Measurements from ENCODE around the gene LSR. TPM values are rescaled to one million over a fixed set of nuclear protein-coding genes. Genes with fewer than 3 reads are reported as not detected.

The LSR gene
- total and polyA plus RNA-seq, 2 experiments from 2014 or later: 116 to 212 TPM

DNA sequence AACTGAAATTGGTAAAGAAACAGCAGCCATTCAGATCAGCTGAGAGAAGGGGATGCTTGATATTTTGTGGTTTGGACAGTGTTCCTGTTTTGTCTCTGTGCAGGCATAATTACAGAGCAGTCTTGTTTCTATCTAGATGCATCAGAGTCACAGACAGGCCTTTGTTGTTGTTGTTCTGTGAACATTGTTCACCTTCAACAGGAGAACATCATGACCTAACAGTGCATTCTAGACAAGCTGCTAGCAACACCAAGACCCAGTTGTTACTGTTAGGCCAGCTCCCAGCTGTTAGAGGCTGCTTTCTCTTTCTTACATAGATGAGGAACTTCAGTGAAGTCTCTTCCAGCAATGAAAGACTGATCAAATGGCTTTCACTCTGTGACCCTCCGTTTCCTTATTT is 8.5 kb upstream of the LSR start (continued):
- TF ChIP-seq, protein P1, sequence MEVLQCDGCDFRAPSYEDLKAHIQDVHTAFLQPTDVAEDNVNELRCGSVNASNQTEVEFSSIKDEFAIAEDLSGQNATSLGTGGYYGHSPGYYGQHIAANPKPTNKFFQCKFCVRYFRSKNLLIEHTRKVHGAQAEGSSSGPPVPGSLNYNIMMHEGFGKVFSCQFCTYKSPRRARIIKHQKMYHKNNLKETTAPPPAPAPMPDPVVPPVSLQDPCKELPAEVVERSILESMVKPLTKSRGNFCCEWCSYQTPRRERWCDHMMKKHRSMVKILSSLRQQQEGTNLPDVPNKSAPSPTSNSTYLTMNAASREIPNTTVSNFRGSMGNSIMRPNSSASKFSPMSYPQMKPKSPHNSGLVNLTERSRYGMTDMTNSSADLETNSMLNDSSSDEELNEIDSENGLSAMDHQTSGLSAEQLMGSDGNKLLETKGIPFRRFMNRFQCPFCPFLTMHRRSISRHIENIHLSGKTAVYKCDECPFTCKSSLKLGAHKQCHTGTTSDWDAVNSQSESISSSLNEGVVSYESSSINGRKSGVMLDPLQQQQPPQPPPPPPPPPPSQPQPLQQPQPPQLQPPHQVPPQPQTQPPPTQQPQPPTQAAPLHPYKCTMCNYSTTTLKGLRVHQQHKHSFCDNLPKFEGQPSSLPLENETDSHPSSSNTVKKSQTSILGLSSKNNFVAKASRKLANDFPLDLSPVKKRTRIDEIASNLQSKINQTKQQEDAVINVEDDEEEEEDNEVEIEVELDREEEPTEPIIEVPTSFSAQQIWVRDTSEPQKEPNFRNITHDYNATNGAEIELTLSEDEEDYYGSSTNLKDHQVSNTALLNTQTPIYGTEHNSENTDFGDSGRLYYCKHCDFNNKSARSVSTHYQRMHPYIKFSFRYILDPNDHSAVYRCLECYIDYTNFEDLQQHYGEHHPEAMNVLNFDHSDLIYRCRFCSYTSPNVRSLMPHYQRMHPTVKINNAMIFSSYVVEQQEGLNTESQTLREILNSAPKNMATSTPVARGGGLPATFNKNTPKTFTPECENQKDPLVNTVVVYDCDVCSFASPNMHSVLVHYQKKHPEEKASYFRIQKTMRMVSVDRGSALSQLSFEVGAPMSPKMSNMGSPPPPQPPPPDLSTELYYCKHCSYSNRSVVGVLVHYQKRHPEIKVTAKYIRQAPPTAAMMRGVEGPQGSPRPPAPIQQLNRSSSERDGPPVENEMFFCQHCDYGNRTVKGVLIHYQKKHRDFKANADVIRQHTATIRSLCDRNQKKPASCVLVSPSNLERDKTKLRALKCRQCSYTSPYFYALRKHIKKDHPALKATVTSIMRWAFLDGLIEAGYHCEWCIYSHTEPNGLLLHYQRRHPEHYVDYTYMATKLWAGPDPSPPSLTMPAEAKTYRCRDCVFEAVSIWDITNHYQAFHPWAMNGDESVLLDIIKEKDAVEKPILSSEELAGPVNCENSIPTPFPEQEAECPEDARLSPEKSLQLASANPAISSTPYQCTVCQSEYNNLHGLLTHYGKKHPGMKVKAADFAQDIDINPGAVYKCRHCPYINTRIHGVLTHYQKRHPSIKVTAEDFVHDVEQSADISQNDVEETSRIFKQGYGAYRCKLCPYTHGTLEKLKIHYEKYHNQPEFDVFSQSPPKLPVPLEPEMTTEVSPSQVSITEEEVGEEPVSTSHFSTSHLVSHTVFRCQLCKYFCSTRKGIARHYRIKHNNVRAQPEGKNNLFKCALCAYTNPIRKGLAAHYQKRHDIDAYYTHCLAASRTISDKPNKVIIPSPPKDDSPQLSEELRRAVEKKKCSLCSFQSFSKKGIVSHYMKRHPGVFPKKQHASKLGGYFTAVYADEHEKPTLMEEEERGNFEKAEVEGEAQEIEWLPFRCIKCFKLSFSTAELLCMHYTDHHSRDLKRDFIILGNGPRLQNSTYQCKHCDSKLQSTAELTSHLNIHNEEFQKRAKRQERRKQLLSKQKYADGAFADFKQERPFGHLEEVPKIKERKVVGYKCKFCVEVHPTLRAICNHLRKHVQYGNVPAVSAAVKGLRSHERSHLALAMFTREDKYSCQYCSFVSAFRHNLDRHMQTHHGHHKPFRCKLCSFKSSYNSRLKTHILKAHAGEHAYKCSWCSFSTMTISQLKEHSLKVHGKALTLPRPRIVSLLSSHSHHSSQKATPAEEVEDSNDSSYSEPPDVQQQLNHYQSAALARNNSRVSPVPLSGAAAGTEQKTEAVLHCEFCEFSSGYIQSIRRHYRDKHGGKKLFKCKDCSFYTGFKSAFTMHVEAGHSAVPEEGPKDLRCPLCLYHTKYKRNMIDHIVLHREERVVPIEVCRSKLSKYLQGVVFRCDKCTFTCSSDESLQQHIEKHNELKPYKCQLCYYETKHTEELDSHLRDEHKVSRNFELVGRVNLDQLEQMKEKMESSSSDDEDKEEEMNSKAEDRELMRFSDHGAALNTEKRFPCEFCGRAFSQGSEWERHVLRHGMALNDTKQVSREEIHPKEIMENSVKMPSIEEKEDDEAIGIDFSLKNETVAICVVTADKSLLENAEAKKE (CRISPR knock-in tag; IDR thresholded peaks at IDR 0.05): no peak
- TF ChIP-seq CREB1 (CRISPR knock-in tag; IDR thresholded peaks at IDR 0.05; ENCODE audit: low read depth) (no peak), POLR2AphosphoS5 (IDR thresholded peaks at IDR 0.05; ENCODE audit: low read depth) (no peak), EZH2phosphoT487 (IDR thresholded peaks at IDR 0.05; ENCODE audit: unreplicated experiment) (no peak), JUNB (IDR thresholded peaks at IDR 0.05; ENCODE audit: unreplicated experiment) (no peak)
- TF ChIP-seq, protein P2, sequence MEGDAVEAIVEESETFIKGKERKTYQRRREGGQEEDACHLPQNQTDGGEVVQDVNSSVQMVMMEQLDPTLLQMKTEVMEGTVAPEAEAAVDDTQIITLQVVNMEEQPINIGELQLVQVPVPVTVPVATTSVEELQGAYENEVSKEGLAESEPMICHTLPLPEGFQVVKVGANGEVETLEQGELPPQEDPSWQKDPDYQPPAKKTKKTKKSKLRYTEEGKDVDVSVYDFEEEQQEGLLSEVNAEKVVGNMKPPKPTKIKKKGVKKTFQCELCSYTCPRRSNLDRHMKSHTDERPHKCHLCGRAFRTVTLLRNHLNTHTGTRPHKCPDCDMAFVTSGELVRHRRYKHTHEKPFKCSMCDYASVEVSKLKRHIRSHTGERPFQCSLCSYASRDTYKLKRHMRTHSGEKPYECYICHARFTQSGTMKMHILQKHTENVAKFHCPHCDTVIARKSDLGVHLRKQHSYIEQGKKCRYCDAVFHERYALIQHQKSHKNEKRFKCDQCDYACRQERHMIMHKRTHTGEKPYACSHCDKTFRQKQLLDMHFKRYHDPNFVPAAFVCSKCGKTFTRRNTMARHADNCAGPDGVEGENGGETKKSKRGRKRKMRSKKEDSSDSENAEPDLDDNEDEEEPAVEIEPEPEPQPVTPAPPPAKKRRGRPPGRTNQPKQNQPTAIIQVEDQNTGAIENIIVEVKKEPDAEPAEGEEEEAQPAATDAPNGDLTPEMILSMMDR (conservative IDR thresholded peaks at IDR 0.05; ENCODE audit: low read depth in 2 of 2): no peak
- TF ChIP-seq, protein P3, sequence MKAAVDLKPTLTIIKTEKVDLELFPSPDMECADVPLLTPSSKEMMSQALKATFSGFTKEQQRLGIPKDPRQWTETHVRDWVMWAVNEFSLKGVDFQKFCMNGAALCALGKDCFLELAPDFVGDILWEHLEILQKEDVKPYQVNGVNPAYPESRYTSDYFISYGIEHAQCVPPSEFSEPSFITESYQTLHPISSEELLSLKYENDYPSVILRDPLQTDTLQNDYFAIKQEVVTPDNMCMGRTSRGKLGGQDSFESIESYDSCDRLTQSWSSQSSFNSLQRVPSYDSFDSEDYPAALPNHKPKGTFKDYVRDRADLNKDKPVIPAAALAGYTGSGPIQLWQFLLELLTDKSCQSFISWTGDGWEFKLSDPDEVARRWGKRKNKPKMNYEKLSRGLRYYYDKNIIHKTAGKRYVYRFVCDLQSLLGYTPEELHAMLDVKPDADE (IDR thresholded peaks at IDR 0.05): no peak
